ES-I3 (cell line): ENCODE data around the gene NBEA.

Experiments
- H3K36me3 ChIP-seq: 2 replicates; pipeline ENCODE4 v1.6.1; 2013; ENCODE audit warnings: mild to moderate bottlenecking, low read length, control low read depth, moderate library complexity; ENCODE audit not compliant: insufficient read depth
- H3K4me1 ChIP-seq: 2 replicates; pipeline ENCODE4 v1.6.1; 2013; ENCODE audit warnings: mild to moderate bottlenecking, control low read depth, low read length; ENCODE audit not compliant: insufficient read depth
- H3K9ac ChIP-seq: 2 replicates; pipeline ENCODE4 v1.6.1; 2013; ENCODE audit warnings: low read depth, mild to moderate bottlenecking, low read length, moderate library complexity
- H3K9me3 ChIP-seq: 2 replicates; pipeline ENCODE4 v1.6.1; 2013; ENCODE audit warnings: mild to moderate bottlenecking, low read length, moderate library complexity; ENCODE audit not compliant: control insufficient read depth, insufficient read depth

NBEA gene

DNA sequence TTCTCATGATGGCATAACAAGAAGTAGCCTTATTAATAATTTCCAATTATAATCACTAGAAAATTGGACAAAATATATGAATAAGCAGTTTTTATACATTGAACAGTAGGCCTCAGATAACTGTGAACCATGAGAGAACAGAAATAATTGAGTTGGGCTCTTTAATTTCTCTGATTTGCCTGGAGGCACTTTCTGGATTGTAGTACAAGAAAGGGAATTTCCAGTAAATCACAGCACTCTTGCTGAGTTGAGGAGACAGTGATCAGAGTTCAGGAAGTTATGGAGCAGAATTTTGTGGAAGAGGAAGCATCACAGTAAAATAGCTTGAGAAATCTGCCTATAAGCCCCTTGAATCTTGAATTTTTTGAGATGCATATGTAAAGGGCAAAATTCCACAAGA, 318.2 kb downstream of the NBEA start:
- H3K4me1 ChIP-seq = no peaks in the 10 kb centered on the region
- H3K36me3 ChIP-seq = no peaks in the 10 kb centered on the region
- no peak overlapping the region for H3K9ac ChIP-seq
- peaks cover 3% of the 10 kb centered on the region; the same call in 1 of the 2 replicates for H3K9me3 ChIP-seq

DNA sequence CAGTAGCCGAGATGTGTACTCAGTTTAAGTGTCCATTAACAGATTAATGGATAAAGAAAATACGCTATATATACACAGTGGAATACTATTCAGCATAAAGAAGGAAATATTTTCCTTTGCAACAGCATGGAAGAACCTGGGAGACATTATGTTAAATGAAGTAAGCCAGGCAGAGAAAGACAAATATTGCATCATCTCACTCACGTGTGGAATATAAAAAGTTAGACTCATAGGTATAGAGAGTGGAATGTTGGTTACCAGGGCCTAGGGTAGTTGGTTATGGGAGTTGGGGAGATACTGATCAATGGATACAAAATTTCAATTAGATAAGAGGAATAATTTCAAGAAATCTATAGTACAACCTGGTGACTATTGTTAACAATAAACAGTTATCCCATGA, 324.3 kb downstream of the NBEA start:
- Histone ChIP-seq H3K4me1 (no peaks in the 10 kb centered on the region), H3K9ac (no peak overlapping the region), H3K9me3 (peaks cover 3% of the 10 kb centered on the region; the same call in 1 of the 2 replicates), H3K36me3 (no peaks in the 10 kb centered on the region)

DNA sequence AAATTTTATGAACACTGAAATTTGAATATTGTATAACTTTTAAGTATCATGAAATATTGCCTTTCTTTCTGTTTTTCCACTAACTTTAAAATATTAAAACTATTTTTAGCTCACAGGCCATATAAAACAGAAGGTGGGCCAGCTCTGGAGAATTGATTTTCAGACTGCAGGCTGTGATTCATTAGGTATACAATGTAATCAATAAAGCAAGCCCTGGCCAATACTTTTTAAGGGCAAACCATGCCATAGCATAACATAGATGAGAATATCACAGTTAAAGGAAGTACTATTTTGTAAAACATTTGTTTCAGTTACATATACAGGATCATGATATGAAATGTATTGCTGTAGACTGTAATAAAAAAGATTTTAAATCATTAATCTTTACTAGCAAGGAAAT, 336.8 kb downstream of the NBEA start:
- Histone ChIP-seq H3K4me1 (no peaks in the 10 kb centered on the region), H3K9ac (no peak overlapping the region), H3K9me3 (no peaks in the 10 kb centered on the region), H3K36me3 (no peaks in the 10 kb centered on the region)

DNA sequence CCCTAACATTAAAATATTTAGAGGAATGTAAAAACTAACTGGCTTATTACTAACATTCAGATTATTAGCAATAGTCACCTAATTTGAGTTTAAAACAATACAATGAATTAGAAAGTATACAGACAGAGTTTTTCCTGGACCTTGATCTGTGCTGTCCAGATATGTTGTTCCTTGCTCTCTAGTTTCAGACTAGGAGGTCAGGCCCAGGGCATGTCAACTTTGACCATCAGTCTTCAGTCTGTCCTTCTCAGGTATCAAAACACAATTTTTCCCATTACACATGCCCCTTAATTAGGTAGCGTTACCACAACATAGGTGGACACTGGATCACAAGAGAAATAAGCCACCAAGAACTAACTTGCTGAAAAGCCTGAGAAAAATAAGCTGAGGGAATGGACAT, 337.4 kb downstream of the NBEA start:
- H3K36me3 ChIP-seq = no peaks in the 10 kb centered on the region
- no peaks in the 10 kb centered on the region for H3K4me1 ChIP-seq
- H3K9me3 ChIP-seq = no peaks in the 10 kb centered on the region
- H3K9ac ChIP-seq = no peak overlapping the region

DNA sequence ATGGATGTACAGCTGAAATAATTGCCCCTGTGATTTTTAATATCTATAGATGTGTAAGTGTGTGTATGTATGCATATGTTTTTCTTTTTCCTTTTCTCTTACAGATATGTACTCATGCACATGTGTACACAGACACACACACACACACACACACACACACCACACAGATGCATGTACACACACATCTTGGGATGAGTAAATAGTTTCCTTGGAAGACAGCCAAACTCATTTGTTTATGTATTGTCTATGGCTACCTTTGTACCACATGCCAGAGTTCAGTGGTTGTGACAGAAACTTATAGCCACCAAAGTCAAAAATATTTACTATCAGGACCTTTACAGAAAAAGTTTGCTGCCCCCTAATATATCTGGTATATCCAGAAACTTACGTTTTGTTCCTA, 341.8 kb downstream of the NBEA start:
- H3K9ac ChIP-seq = no peak overlapping the region
- no peaks in the 10 kb centered on the region for H3K36me3 ChIP-seq
- no peaks in the 10 kb centered on the region for H3K9me3 ChIP-seq
- H3K4me1 ChIP-seq = no peaks in the 10 kb centered on the region

DNA sequence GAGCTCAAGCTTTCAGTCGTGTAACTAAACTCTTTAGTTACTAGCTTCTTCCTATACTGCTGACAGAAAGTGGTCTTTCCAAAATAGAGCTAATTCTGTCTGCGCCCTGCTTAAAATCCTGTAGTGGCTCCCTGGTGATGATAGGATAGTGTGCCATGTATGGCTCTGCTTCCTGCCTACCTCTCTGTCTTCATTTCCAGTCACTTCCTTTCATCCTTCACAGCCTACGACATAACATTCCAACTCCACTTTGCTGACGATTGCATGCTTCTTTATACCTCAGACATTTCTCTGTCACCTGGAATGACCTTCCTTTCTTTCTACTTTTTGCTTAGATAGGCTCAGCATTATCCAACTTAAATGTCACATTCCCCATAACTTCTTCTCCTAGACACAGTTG, 343.6 kb downstream of the NBEA start:
- H3K9ac ChIP-seq = no peak overlapping the region
- H3K9me3 ChIP-seq = no peaks in the 10 kb centered on the region
- no peaks in the 10 kb centered on the region for H3K36me3 ChIP-seq
- H3K4me1 ChIP-seq = no peaks in the 10 kb centered on the region

DNA sequence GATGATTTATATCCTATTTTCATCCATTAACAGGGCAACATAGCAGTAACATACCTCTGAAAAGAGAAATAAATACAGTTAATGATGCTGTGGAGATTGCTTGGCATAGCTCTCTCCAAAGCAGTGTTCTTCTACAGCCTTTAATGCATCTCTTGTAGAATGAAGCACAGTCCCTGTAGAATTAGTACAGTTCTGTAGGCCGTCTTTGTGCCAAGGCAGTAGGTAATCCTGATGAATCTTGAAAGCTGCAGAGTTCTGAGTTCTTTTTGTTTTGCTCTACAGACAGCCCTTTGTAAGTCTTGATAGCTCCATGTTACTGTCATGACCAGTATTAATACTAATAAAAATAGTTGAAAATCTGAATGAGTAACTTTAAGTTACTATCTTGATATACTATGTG, 350.3 kb downstream of the NBEA start:
- Histone ChIP-seq H3K4me1 (no peaks in the 10 kb centered on the region), H3K36me3 (no peaks in the 10 kb centered on the region), H3K9me3 (no peaks in the 10 kb centered on the region), H3K9ac (no peak overlapping the region)

DNA sequence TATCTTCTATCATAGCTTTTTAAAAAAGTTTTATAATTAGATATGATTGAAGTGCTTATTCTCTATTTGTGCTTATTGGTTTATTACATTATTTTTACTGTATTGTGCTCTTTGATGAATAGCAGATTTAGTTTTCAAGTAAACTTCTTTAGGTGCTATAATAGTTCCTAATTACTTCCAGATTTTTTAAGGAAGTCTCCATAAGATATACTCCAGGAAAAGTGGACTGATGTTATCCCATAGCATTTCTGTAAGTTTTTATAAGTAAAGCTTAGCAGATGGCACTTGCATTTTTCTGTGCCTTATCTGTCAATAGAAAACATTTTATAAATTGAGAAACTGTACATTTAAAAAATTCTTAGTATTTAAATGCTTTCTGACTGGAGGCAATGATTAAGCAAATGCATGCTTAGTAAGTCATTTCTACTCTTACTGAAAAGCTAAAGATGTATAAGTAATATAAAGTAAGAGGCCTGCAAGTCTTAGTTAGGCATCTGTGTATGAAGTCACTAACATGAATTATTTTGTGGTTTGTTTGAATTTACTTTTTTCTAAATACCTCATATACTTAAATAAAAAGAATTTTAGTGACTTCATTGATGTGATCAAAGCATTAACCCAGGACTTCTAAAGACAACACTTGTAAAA, 351.6 kb downstream of the NBEA start:
- H3K9me3 ChIP-seq = no peaks in the 10 kb centered on the region
- H3K4me1 ChIP-seq = no peaks in the 10 kb centered on the region
- H3K9ac ChIP-seq = no peak overlapping the region
- no peaks in the 10 kb centered on the region for H3K36me3 ChIP-seq

DNA sequence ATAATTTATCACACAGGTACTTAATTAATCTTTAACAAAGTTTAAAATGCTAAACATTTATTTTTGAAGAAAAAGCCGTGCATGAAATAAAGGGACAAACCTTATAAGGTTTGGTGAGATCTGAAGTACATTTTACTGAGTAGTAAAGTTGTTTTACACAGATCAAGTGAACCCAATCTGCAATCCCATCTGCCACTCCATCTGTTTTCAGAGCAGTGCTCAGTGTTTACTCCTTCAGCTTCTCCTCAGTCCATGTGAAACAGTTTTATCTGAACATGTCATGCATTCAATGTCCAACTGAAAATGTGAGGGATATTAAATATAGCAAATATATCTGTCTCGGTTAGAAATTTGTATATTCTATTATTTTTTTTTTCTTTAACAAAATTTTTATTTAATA, 367.6 kb downstream of the NBEA start:
- Histone ChIP-seq H3K4me1 (no peaks in the 10 kb centered on the region), H3K36me3 (no peaks in the 10 kb centered on the region), H3K9me3 (no peaks in the 10 kb centered on the region), H3K9ac (no peak overlapping the region)

DNA sequence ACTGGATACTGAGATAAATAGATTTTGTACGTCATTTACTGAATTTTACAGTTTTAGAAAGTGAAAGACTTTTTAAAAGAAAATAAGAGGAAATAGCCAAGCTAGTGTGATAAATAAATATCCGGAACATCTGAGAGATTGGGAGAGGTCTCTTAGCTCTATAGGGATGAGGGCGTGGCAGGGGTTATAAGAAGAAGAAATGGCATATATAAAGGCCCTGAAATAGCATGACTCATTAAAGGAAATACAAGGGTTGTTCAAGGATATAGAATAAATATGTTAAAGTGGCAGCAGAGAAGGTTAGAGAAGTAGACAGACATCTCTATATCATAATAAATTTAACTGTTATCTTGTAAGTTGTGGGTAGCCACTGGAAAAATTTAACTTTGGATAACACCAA, 390.1 kb downstream of the NBEA start:
- no peaks in the 10 kb centered on the region for H3K9me3 ChIP-seq
- no peaks in the 10 kb centered on the region for H3K4me1 ChIP-seq
- no peak overlapping the region for H3K9ac ChIP-seq
- H3K36me3 ChIP-seq = no peaks in the 10 kb centered on the region

DNA sequence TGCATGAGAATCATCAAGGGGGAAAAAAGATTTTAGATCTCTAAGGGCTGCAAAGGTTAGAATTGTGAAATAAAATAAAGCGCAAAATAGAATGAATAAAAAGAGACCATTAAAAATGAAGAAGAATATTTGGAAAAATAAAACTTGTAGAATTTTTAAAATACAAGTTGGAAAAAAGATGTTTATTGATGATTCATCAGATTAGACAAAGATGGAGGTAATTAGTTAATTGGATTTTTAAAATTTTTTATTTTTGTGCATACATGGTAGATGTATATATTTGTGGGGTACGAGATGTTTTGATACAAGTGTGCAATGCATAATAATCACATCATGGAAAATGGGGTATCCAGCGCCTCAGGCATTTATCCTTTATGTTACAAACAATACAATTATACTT, 391.1 kb downstream of the NBEA start:
- H3K36me3 ChIP-seq = no peaks in the 10 kb centered on the region
- no peaks in the 10 kb centered on the region for H3K4me1 ChIP-seq
- H3K9ac ChIP-seq = no peak overlapping the region
- H3K9me3 ChIP-seq = no peaks in the 10 kb centered on the region

DNA sequence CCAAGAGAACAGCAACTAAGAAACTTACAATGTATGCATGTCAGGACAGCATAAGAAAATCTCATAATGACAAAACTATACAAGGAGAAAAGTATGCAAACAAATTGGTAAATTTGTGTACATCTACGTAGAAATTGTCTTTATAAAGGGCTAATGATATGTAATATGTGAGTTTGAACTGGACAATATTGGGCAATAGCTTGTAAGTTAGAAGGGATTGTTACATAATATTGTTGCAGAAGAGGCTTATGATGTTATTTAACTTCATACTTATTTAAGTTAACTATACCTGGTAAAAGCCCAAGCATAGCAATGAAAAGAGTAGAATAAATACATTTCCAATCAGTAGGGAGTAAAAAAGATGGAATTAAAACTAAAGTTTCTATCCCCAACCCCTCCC, 400.4 kb downstream of the NBEA start:
- Histone ChIP-seq H3K36me3 (no peaks in the 10 kb centered on the region), H3K9me3 (no peaks in the 10 kb centered on the region), H3K9ac (no peak overlapping the region), H3K4me1 (peaks cover 7% of the 10 kb centered on the region; the same call in 1 of the 2 replicates)

DNA sequence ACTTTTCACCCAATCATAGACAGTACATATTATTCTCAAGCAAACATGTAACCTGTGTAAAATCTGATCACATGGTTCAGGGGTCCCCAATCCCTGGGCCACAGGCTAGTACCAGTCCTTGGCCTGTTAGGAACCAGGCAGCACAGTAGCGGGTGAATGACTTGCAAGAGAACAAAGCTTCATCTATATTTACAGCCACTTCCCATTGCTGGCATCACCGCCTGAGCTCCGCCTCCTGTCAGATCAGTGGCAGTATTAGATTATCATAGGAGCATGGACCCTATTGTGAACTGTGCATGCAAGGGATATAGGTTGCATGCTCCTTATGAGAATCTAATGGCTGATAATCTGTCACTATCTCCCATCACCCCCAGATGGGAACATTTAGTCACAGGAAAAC, 401.3 kb downstream of the NBEA start:
- H3K9ac ChIP-seq = no peak overlapping the region
- no peaks in the 10 kb centered on the region for H3K9me3 ChIP-seq
- no peaks in the 10 kb centered on the region for H3K36me3 ChIP-seq
- H3K4me1 ChIP-seq = peaks cover 5% of the 10 kb centered on the region; the same call in 1 of the 2 replicates

DNA sequence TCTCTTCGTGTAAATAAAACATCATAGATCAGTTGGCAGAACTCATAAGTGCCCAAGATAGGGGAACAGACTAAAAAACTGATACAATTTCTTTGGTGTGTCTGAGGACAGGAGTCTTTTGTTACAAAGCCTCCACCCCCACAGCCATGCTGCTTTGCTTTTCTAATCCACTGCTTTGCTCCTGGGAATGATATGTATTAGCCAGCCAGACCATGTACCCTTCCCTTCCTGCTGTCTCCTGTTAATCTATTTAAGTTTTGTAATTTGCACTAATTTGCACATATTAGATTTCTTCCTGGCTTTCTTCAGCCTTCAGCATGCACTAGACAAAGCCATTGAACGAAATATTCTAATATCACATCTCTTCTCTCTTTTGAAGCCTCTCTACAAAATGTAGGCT, 403.9 kb downstream of the NBEA start:
- Histone ChIP-seq H3K9me3 (no peaks in the 10 kb centered on the region), H3K4me1 (no peaks in the 10 kb centered on the region)

DNA sequence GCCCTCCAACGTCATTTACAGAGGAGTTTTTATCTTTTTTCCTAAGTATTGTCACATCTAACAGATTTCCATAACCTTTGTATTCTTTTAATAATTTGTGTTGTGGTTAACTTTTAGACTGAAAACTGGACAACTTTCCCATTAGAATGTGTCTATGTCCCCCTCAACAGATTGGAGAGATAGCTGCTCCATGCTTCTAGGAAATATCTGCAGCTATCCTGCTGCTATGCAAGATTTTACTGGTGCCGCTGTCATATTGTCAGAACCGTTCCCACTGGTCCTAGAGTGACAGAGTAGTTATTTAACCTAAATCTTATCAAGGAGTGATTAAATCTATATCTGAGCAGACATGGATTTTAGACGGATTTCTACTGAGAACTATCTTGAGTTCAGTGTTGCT, 404.4 kb downstream of the NBEA start:
- Histone ChIP-seq H3K4me1 (no peaks in the 10 kb centered on the region), H3K36me3 (no peaks in the 10 kb centered on the region), H3K9ac (no peak overlapping the region), H3K9me3 (no peaks in the 10 kb centered on the region)

More for the DNA sequence above, 403.9 kb downstream of the NBEA start:
- Histone ChIP-seq H3K36me3 (no peaks in the 10 kb centered on the region), H3K9ac (no peak overlapping the region)
